Measurements from ENCODE around the gene GABBR1.
A peak's percentile ranks its signal among the peaks of the same experiment; 100 is the strongest.

GABBR1 gene

DNA sequence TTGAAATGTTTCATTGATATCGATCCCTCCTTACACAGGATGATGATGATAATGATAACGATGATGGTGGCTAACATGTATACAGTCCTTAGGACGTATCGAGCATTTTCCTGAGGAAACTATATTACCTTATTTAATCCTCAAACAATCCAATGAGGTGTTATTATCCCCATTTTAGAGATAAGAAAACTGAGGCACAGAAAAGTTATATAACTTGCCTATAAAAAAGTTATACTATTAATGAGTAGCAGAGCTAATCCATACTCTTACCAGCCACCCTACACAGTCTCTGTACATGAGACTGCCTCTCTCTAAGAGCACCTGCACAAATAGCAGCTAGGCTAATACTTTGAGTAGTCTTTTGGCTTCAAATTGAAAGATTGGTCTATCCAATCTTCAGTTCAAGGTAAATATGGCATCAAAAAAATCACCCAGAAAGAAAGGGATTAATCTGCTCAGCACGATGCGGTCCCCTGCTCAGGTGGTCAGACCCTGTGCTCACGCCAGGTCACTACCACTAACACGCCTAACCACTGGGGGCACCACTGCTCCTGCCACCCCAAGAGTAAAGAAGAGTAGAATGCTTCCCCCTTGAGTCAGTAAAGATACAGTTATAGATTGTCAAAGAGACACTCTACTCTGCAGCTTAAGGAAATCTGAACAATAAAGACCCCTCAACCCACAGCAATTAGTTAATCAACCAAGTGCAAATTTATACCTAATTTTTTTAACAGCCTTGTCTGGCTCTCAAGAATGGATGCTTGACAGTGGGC is 15.0 kb downstream of the GABBR1 start:
- DNase-seq = no peak

DNA sequence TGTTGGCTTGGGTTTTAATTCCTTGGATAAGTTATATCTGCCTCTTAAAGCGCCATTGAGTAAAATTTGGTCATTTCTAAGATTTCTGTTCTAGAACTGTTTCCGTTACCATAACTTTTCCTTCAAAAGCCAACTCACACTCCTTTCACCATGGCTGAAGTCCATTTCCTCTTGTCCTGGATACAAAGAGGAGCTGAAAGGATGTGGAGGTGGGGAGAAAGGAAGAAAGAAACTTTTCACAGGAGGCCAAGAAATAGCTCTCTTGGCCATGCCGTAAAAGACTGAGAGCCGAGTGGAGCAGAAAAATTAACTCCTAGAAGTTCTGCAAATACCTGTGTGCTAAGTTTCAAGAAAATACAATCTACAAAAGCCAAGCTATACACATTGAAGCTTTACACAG is 21.6 kb downstream of the GABBR1 start:
- DNase-seq = no peak

DNA sequence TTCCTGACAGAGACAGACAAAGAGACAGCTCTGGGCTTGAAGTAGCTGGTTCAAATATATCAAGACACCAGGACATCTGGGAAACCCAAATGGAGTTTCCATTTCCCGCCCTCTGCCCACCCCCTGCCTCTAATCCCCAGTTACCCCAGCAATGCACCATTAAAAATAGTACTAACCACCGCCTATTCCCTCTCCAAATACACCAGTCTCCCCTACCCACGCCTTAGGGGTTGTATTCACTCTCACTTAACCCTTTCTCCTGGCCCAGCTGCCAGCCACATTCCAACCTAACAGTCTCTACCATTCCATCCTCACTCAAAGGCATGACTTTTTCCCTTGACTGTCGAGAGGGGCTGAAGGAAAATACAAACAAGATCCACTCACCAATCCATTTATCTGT is 22.4 kb downstream of the GABBR1 start:
- DNase-seq = no peak

DNA sequence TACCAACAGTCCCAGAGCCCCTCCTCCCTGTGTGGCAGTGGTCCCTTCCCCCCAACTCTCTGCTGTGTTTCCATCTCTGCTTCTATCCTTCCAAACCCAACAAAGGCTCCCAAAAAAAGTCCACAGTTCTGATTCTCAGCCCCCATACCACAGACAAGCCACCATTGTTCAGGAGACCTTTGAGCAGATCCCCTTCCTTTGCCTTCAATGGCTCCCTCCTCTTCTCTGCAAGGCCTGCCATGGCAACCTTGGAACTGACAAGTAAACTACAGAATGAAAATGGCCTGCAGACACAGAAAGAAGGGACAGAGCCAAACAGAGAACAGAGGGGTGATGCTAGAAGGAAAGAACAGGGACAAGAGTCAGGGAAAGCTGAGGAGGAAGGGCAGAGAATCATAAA is 24.9 kb downstream of the GABBR1 start:
- DNase-seq = no peak

DNA sequence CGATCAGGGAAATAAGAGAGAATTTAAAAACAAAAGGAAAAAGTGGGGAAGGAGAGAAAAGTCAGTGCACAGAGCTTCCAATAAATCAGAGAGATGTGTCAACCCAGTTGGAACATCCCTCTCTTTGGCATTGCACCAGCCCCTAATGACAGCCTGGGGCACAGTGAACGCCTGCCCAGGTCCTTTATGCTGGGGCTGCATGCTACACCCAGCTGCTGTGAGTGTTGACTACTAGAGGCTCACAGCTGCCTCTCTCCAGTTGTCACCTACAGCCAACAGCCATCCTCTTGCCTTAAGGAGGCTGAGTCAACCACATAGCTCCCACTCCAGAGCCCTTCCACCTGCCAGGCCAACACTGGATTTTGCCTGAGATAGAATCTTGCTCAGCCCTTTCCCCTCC is 29.1 kb downstream of the GABBR1 start:
- DNase-seq = no peak

DNA sequence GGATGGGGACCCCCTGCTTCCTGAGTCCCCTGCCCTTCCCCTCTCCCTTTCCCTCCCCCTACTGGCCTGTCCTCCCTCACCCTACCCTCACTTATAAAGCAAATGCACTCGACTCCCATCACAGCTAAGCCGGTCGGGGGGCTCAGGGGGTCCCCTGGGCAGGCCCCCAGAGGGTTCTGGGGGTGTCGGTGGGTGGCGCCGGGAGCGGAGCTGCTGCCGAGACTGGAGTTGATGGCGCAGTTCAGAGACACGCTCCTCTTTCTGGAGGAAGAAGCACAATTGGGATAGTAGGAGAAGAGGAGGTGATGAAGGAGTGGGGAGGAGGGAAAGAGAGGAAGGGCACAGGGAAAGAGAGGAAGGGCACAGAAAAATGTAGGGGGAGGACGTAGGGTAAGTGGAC is 29.5 kb downstream of the GABBR1 start:
- no peak for DNase-seq

DNA sequence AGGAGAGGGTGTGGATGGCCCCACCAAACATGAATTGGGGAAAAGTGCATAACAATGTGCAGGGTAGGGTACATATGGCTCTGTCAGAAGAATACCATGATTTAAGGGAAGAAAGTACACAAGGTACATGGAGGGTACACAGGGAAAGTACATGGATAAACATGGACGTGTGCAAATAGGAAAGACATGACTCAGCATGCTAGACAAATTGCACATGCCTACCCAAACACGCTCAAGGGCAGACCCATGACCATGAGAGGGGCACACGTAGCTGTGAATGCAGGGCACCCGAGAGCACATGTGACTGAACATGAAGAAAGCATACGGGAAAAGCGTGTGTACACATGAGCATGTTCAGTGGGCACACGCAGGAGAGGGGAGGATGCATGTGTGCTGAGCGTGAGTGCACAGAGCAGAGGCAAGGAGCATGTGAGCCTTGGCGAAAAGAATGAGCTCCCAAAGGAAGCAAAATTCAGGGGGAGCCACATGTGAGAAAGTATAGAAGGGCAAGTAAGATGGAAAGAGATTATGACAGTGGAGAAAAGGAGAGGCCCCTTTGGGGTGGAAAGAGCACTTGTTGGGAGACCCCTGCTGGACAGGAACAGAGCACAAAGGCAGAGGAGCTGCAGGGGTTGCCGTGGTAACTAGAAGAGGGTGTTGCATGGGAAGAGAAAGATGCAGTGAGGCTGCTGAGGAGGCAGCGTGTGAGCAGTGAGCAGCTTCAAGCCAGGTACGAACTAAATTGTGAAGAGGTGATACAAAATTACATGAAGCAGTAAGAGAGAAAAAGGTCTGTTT is 30.2 kb downstream of the GABBR1 start:
- no peak for DNase-seq

DNA sequence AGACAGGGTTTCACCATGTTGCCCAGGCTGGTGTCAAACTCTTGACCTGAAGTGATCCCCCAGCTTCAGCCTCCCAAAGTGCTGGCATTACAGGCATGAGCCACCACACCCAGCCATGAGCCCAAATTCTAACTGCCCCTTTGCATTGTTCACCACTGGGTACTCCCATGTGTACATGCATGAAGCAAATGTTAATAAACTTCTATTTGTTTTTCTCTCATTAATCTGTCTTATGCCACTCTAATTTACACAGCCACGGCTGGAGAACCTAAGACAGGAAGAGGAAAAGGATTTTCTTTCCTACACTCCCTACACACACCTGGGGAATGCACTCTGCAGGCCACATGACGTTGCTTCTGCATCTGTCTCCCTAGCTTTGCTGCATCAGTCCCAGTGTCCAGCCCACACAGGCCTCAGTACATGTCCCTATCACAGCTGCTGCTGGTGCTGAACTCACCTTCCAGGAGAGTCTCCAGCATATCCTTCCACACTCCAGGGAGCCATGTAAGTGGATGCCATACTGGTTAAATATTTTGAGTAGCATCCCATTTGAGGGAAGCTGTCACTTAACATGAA is 34.7 kb downstream of the GABBR1 start:
- DNase-seq = no peak

DNA sequence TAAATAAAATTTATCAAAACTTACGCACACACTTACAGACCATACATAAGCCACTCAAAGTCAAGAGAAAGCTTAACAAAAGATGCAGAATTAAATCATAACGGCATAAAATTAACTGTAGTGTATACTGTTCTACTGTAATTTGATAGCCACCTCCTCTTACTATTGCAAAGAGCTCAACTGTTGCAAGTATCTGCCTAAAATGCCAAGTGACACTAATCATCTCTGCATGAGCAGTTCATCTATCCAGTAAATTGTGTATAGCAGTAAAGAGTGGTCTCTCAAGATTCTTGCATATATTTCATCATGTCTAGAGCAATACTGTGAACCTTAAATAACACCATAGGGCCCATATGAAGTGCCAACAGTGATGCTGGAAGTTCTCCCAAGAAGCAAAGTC is 35.8 kb downstream of the GABBR1 start:
- DNase-seq = no peak

DNA sequence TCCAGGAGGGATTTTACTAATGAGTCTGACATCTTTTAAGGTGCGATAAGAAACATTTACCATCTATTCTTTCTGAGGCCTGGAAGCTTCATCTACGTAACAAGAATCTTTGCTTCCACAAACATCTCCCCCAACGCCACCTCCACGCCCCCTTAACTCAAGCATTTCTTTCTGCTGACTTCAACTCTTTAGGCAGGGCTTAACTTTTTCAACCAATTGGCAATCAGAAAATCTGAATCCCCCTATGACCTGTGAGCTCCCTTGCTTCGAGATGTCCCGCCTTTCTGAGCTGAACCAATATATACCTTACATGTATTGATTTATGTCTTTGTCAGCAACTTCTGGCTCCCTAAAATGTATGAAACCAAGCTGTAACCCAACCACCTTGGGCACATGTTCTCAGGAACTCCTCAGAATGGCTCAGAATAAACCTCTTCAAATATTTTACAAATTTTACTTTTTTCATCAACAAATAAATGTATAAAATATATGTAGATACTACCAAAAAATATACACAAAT is 36.5 kb downstream of the GABBR1 start:
- DNase-seq = no peak

DNA sequence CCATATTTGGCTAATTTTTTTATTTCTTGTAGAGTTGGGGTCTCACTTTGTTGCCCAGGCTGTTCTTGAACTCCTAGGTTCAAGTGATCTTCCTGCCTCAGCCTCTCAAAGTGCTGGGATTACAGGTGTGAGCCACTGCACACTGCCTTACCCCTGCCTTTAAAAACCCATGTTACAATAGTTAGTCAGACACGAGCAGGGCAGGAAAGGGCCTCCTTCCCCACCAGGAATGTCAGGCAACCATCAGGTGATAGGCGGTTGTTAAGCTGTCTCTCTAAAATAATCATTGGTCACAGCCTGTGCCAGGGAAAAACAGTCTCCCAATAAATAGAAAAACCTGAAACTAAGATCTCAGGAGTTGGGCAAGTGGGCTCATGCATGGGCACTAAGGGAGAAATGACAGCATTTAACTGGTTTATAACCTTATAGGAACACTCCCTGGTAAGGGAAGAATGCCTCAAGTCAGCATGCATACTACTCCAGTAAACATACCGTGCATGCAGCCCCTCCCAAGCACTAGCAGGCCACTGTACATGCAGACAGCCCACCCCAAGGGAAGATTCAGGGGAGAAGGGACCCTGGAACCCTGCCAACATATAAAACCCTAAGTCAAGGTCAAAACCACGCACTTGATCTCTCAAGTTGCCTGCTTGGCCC is 39.7 kb downstream of the GABBR1 start:
- no peak for DNase-seq

DNA sequence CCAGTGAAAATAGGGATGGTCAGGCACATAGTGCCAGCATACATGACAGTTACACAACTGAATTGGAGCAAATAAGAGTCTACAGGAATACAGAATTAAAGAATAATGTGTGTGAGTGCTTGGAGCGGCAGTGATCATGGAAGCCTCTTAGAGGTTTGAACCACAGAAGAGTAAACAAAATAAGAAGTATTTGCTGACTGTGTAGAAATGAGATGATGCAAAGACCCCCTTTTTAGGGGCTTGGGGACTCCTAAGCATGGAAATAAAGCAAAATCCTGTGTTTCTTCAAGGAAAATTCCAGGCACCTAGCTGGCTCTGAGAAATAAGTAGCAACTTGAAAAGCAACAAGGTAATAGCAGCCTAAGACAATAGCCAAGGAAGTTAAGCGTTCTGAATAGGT is 41.3 kb downstream of the GABBR1 start:
- DNase-seq = no peak

DNA sequence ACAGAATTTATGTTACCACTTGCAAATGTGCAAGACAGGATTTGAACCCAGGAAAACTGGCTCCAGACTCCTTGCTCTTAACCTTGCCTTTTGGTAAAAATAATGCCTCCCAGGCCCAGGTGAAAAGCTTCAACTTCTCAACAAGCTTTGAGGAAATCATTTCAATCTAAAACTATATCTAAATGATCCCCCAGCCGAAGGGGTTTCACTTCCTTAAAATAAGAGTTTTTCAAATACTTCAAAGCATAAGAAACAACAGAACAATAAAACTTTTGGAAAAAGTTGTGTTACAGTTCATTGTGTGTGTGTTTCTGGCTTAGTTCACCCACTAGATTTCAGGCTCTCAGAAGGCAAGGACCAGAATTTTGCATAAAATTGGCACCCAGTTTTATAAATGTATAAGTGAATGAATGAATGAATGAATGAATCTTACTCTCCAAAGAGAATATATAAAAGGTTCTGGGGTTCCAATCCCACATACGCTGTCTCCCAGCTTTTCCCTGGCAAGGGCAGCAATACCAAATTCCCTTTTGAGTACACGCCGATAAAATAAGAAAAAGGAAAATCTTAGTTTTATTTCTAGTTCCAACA is 42.7 kb downstream of the GABBR1 start:
- DNase-seq = no peak

DNA sequence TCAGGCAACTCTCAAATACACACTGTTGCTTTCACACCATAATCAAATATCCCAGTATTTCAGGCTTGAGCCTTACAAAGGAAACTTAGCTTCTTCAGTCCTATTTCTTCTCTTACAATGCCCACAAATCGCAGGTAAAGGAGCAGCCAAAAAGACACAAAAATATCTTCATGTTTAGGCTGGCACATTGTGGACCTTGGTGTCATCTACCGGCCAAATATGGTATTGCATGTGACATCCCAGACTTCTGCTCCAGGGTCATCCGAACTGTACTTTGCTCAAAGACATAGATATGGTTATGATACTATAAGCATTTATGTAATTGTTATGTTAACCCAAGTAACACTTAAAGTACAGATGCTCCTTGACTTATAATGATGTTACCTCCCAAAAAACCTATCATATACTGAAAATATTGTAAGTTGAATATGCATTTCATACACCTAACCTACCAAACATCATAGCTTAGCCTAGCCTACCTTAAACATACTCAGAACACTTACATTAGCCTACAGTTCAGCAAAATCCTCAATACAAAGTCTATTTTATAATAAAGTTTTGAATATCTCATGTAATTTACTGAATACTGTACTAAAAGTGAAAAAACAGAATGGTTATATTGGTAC is 43.4 kb downstream of the GABBR1 start:
- DNase-seq = peak in 1 of 2 experiments; percentile 50

DNA sequence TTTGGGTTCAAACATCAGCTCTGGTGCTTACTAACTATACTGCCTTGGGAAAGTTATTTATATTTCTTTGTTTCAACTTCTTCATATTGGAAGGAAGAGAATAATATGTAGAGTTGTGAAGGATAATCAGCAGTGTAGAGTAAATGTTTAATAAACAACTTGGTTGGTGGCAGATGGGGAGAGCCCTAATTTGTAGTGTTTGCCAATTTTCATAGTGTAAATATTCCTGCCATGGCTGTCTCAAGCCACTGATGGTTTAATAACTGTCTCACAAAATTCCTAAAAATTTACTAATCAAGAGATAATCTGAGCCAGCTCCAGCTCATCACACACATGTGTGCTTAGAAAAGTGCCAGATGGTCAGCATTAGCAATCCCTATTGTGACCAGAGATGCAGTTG is 48.2 kb downstream of the GABBR1 start, which contains the start of gene OR2H2:
Gene OR2H2, plus strand, starts transcription at position 301 of the 400 bp plus-strand sequence. CDS start 2,824 bp downstream, outside the sequence.
- DNase-seq = no peak

DNA sequence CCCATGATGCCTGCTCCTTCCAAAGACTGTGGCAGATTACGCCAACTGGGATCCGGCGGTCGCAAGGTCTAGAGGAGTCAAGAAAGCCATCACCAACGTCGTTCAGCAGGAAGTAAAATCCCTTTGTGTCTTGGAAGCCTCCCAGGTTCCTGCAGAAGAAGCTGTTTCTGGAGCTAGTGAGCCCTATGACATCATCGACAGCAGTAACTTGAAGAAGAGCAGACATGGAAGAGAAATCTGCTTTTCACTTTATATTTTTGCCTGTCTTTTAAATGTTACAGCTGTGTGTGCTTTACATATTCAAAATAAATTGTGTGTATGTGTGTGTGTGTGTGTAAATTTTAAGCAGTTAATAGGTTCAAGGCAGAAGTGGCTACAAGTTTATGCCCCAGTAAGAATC is 55.4 kb downstream of the GABBR1 start:
- no peak for DNase-seq

DNA sequence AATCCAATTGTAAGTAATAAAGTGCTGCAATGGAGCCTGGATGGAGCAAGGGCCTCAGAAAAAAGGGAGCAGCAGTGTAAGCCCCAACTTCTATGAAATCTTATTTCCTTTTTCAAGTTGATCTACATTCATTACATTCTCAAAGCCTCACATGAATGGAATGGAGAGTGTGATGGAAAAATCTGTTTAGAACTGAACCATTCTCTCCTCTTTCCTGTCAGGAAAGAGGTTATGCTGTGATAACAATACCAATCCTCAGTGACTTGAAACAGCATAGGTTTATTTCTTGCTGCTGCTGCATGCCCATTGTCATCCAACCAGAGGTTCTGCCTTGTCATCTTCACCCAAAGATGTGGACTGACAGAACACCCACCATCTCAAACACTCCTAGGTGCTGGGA is 56.9 kb downstream of the GABBR1 start:
- no peak for DNase-seq

DNA sequence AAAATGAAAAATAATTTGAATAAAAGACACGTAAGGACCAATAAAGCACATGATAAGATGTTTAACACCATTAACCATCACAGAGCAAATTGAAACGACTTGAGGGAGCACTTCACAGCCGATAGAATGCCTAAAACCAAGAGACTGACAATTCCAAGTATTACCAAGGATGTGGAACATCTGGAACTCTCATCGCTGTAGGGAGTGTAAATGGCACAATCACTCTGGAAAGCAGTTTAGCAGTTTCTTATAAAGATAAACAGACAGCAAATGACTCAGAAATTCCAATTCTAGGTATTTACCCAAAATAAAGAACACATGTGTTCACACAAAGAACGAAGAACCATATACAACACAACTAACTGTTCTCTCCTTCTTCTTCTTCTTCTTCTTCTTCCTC is 65.0 kb downstream of the GABBR1 start:
- no peak for DNase-seq

DNA sequence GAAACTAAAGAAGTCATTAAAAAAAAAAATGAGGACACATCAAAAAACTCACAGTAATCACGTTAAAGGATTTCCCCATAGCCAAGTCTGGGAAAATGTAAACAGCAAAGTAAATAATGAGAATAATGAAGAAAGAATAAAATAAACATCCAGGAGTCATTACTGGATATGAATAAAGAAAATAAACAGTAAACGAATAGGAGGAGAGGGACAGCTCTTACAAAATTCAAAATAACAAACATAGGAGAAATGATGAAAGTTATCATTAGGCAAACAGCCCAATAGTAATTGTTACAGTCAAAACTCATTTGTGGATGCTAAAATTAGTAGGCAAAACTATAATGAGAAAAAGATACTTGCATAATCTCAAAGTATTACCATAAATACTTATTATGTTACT is 65.4 kb downstream of the GABBR1 start:
- DNase-seq = no peak

DNA sequence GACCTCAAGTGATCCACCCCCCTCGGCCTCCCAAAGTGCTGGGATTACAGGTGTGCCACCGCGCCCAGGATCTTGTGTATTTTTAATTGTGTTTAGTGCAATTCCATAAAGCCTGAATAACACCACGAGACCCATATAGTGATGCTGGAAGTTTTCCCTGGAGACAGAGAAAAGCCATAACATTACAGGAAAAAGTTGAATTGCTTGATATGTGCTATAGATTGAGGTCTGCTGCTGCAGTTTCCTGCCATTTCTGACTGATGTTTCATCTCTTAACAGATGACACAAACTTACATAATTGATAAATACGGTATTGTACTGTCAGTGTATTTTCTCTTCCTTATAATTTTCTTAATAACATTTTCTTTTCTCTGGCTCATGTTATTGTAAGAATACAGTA is 66.1 kb downstream of the GABBR1 start:
- DNase-seq = no peak

DNA sequence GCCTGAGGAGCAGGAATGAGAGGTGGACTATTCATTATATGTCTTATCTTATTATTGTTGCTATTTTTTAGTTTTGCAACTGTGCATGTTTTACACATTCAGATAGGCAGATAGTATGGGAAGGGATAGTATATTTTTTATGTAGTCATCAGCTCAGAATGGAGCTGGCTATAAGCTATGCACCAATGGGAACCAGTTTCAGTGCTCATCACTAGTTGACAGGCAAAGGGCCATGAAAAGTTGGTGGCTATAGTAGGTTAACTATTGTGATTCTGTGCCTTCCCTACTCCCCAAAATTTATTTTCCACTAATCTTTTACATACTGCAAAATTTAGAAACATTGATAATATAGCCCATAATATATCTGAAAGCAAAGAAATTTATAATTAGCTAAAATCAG is 68.1 kb downstream of the GABBR1 start:
- DNase-seq = no peak

DNA sequence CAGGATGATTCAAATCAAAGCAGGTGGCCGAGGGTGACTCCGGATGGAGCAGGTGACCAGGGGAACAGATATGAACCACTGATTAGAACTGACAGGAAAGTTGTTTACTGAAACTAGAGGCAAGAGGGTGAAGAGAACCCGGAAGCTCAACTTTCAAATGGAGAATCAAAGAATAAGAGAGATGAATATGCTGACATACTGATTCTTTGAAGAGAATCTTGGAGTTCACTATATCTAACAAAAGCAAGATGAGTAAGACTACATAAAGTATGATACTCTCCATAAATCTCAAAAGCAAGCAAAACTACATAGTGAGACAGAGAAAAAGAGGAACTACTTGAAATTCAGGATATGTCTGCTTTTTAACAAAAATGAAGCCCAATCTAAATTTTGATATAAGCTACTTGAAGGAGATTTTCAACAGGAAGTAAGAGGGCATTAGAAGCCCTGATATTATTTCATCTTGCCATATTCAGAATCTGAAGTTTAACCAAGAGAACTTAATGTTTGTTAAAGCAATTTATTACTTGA is 69.5 kb downstream of the GABBR1 start:
- DNase-seq = no peak

All from NCI-H446 (cell line).